Stimulated activated CD4-positive, alpha-beta T cell treated with anti-CD3 and anti-CD28 coated beads, TNF-alpha, amount 100 ng/mL, for 1 hour (primary cell): ENCODE measurements around the gene CYRIA.

Experiments
- DNase-seq, 3 donors: peaks; one replicate each; pipeline ENCODE4 v3.0.0-alpha.2; 2020; ENCODE audit warnings: low read depth in 3 of 3, low spot score in 1 of 3

CYRIA gene

DNA sequence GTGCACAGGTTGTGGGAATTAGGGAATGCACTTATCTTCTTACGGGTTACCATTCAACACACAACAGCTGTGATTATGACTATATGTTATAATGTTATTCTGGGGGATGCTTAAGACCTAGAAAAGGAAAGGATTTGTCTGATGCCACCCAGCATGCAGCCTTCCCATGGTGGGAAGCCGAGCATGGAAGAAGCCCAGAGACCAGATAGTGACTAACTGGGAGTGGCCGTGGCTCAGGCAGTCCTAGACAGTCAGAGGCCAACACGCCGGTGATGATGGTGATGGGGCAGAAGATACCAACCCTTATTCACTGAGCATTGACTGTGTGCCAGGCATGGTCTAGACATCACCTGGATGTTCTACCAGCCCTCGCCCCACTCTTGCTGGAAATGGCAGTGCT is 35.9 kb downstream of the CYRIA start:
- DNase-seq = no peak

DNA sequence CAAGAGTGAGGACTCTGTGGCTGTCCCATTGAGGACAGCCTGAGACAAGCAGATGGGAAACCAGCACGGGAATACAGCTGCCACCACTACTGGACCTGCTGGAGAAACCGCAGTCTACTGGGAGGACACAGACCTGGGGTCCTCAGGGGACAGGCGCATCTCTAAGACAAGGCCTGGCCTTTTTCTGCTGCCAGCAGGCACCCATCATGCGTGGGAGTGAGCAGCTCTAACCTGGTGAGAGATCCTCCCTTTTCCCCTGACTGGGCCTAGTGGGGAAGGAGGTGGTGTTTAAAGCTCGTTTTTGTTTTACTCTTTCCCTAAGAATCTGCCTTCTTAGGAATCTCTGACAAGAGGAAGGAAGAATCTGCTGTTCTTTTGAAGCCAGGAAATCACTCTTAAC is 36.6 kb downstream of the CYRIA start:
- no peak for DNase-seq

DNA sequence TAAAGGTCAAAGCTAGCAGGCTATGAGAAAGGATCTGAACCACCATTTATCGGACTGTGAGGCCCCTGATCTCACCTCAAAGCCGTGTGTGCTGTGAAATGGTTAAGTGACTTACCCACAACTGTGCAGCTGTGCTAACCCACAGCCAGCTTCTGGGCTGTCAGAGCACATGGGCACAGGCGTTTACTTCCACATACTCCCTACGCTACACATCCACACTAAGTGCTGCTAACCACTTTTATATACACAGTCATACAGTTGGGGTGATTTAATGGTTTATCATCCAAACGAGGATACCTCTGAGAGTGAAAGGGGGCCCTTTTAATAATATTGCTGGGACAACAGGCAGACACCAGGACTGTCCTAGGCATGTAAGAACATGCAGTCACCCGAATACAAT is 37.3 kb downstream of the CYRIA start:
- DNase-seq = no peak

DNA sequence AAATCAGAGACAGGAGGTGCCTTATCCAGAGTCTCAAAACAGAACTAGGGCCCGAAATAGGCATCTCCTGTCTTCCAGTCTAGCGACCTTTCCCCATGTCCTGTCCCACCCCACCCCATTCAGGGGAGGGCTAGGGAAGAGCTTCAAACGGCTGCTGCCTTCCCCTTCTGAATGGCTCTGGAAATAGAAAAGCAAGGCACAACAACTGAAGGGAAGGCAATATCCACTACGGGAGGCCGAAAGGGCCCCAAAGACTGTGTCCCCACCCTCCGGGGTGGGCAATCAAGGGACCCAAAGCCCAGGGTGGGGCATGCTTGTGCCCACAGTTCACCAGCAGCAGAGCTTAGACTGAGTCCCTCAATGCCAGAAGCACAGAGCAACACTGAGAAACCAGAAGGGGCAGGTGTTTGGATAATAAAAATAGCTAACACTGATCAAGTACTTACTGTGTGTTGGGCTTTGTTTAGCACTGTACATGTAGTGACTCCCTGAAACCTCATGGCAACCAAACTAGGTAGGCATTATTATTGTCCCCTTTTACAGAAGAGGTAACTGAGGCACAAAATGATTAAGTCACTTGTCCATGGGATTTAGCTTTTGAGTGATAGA is 38.5 kb downstream of the CYRIA start:
- DNase-seq = no peak

DNA sequence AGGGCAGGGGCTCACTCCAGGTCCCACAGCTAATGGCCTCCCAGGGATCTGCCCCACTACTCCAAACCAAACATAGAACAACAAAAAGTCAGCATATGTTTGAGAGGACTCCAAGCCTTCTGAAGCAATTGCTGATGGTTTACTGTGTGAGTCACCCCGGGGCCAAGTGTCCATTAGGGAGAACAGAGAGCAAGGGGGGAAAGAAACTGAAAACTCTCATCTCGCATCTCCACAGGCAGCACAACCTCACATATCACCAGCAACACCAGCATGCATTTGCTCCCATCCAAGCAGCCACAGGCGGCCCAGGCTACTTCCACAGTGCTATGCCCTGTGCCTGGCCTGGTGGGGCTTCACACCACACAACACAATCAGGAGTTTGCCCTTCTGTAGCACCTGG is 39.1 kb downstream of the CYRIA start:
- DNase-seq = no peak

DNA sequence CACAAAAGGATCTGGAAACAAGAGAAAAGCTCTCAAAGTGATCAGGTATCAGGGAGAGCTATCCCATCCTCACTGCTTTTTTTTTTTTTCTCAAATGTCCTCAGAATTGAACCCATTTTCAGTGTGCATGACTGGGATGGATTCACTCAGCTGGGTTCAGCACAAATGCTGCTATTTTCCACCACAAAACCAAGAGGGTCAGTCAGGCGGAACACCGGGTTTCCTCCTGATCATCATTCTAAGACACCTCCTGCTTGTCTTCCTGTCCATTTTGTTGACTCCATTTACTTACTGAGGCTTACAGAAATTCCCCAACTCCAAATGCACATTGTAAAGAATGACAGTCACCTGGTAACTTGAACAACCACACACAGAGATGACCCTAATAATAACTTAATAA is 39.9 kb downstream of the CYRIA start:
- DNase-seq = no peak

DNA sequence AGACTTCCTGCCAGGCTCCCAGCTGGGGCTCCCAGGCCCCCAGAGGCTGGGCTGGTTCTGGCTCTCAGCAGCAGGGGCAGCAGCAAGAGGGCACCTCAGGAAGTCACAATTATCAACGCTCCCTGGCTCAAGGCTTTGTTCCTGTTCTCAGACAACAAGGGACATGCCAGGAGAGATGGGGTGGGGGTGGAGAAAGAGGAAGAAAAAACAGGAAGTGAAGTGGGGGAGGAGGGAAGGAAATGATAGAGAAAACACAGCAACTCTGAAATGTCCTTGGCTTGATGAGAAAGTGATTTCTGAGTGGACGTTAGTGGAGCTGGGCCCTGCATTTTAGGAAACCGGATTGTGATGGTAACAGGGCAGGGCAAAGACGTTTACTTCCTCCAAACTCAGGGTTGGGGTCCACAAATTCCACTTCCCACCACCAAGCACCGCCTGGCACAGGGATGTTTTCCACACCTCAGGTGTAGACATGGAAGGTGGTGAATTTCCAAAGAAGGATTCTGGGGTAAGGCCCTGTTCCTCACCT is 40.4 kb downstream of the CYRIA start:
- no peak for DNase-seq

DNA sequence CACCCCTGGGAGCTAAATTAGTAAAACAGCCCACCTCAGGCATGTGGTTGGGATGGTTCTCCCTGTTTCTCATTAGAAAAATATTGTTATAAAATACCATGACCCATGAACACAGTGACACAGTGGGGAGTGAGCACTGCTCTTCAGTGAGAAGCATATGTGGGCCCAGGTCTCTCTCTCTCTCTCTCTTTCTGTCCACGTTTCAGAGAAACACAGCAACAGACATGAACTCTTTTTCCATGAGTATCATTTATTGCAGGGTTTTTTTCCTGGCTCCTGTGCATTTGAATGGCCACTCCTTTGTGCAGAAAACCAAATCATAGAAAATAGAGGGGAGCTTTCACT is 41.2 kb downstream of the CYRIA start:
- DNase-seq = no peak

DNA sequence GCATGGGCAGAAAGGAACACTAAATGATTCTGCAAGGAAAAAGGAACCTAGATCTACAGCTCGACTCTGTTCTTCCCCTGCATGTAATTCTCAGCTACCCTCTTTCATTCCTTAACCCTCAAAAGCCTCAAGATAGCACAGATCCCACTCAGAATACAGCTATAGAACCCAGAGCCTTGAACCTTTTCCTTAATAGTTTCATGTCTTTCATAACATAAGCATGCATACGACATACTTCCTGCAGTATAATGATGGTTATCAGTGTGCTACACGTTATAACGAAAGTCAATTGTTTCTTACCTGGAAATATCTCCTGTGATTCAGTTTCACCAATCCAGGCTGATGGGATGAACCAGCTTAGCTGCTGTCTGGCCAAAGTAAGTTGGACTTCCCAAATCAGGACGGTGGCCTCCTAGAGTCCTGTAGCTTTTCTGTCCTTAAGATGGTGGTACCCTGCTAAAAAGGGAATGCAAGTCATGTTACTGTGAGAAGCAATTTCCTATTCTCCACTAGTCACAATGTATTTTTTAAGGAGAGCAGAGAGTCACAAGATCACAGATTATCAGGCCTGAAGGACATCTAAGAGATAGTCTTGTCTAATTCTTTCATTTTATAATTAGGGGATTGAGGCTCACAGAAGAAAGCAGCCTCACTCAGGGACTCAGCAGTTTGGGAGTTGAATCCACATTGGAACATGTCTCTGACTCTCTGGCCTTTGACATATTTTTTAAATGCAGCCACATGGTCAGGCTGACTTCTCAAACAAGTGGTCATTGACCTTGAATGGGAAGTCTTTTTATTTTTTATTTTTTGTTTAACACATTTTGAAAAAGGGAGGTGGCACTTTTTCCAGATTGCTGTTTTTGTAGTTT is 41.8 kb downstream of the CYRIA start:
- no peak for DNase-seq

DNA sequence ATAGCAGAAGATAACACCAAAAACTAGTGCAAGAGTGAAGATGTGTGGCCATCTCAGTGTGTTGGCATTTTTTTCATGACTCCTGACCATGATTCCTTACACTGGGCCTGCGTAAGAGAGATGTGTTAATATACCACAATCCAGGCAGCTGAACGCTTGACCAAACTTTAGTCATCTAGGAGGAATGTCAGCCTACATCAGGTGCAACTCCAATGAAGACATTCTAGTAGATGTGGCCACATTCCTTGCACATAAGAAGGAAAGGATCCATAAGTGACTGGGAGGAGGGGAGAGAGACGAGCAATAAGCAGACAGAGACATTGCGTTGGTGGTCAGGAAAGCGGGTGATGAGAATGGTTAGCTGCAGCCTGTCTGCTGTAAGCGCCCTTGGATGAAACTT is 42.6 kb downstream of the CYRIA start:
- no peak for DNase-seq

DNA sequence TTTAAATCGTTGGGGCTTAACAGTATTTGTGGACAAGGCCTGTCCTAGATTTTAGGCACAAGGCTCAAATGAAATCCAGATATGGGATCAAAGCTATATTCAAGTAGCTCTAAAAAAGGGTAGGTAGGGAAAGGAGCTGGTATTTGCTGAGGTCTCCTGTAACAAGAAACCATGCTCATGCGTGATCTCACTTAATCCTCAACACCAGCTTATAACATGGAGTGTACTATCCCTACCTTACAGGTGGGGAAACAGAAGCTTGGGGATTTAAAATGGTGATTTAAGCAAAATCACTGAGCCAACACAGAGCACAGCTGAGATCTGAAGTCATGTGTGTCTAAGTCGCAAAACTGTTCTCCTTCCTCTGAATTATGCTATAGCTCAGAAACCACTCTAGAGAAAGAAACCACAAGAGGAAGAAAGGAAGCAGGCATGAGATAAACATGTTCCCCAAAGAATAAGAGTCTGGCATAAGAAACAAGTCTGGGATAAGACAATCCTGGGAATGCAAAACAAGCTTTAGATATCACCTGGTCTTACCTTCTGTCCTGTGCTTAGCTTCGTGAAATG is 43.1 kb downstream of the CYRIA start:
- no peak for DNase-seq

DNA sequence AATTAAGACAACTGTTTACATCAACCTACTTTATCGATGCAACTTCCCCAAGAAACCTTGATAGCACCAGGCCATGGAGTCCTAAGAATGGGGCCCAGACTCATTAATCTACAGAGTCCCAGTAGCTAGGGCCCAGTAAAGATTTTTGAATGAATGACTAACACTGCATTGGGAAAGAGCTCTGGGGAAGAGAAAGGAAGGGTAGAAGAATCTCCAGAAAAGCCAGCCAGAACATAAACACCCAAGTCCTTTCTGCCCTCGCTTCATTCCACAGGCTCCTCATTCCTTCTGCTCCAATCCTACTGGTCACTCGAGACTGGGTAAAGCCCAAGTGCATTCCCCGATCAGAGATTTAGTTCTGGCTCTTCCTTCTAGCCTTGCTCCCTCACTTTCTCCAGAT is 44.3 kb downstream of the CYRIA start:
- no peak for DNase-seq

DNA sequence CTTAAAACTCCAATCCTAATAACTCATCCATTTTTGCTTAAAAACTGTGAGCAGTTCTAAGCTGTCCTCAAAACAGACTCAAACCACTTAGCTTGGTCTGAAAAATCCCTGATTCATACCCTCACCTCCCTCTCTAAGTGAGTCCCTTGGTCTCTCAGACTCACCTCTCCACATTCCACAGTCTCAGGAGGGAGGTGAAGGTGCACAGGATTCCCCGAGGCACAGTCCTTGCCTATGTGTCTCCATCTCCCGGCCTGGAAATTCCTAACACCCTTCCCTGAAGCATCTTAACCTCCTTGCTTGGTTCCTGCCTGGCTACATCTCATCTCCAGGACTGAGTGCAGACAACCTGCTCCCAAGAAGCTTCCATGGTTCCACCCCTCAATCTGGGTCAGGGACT is 45.0 kb downstream of the CYRIA start:
- DNase-seq = no peak

DNA sequence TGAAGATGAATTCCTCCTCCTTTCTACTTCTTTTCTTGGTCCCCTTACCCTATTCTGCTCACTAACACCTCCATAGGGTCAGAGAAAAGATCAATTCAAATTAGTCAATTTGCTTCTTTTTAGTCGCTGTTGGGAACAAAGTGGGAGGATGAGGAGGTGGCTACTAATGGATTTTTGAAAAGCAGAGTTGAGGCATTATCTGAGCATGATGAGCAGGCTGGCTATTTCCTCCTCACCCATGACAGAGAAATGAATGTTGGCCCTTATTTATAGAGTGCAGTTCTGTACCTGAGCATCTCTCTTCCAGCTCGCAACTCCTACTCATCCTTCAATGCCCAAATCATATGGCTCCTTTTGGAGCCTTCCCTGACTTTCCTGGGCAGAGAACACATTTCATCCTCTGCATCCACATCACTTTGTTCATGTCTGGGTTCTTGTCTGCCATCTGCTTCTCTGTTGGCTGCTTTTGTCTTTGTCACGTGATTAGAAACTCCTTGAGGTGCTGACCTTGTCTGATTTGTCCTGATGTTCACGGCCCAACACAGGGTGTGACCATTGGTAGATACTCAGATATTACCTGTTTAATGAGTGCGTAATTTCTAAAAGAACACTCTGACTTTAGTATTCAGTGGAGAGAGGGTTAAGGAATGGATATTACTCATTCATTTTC is 45.9 kb downstream of the CYRIA start:
- DNase-seq = no peak

DNA sequence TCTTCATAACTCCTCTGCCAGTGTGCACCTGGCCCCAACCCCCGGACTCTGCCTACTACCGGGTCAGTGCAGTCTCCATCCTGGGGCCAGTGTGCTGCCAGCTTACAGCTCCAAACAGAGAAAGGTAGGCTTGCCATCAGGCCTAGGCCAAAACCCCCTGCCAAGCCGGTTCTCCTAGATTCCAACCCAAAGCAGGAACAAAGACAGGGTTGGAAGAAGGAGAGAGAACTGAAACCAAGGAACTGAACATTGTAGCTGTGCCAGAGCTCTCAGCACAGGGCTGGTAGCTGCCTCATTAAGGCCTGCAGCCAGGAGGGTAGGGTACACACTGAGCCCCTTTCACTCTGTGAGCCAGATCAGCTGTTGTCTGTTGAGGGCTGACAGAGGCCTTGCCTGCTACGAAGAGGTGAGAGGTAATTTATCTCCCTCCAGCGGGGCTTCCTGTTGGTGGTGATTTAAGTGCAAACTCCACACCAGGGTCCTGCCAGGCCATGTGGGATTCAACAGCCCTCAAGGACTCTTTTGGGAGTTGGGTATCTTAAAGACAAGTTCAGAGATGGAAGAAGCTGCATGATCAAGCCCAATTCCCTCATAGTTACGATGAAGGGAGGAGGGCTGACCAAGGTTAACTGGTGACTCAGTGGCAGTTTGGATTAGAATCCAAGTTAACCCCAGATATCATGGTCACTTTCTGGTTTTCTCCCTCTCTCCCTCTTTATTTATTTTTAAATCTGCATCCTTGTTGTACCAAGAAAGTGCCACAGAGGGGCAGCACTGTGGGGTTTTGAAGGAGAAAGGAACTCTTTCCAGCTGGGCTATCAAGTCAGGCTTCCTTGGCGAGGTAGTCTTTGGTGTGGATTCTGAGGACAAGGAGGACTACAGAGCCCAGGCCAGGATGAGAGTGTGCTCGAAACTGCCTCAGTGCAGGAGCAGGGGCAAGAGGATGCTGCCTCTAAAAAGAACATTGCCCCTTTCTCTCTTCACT is 48.1 kb downstream of the CYRIA start:
- DNase-seq = no peak
